SK-N-MC (cell line): Measurements from ENCODE around the gene JPH3.

Experiments used
- EZH2 ChIP-seq: fragments of 200-600 bp; sonication (generic); IDR thresholded peaks from one replicate; pipeline ENCODE4 v1.6.1; 2017; ENCODE audit warnings: antibody characterized with exemption
- POLR2AphosphoS5 ChIP-seq: IDR thresholded peaks from 2 replicates; pipeline ENCODE4 v1.6.1; 2012; ENCODE audit warnings: mild to moderate bottlenecking, low read depth, low read length, borderline replicate concordance

GRCh38 chr16:87706278-87707000 lies 104.1 kb downstream of the JPH3 start:
- TF ChIP-seq POLR2AphosphoS5 = no peak
- TF ChIP-seq EZH2 = no peak
